GM12878 (cell line): ENCODE results near the gene SLX4IP. TPM values are rescaled to one million over a fixed set of nuclear protein-coding genes. Genes with fewer than 3 reads are reported as not detected.

Experiments used
- ATAC-seq: fragments of 200-7000 bp; cut with Tn5 transposase; 3 replicates; pipeline ENCODE4 v1.9.1; 2020; ENCODE audit warnings: mild to moderate bottlenecking, moderate library complexity
- BruUV-seq: library from RNA; stranded (reverse); fragments of 400-500 nt; replicated peaks from 2 replicates; lab custom pipeline; 2021; lab: Mats Ljungman, UMichigan
- CTCF ChIA-PET: fragments of 300-600 bp; sonication (Branson Sonifier 250); formaldehyde crosslinking; extraction: SDS; loops from one replicate; lab custom pipeline; 2021; ENCODE audit warnings: inconsistent platforms; lab: Yijun Ruan, JAX
- POLR2A ChIA-PET: fragments of 350-600 bp; formaldehyde crosslinking; extraction: SDS; loops from one replicate; lab custom pipeline; 2021; ENCODE audit warnings: inconsistent platforms; lab: Charles Lee
- RAD21 ChIA-PET: fragments of 300-600 bp; sonication (Branson Sonifier 250); formaldehyde crosslinking; loops from one replicate; lab custom pipeline; 2023; ENCODE audit warnings: antibody characterized with exemption; ENCODE audit not compliant: unreplicated experiment; lab: Charles Lee
- SMC1A ChIA-PET: fragments of 300-600 bp; sonication (Branson Sonifier 250); formaldehyde crosslinking; loops from one replicate; lab custom pipeline; 2023; ENCODE audit not compliant: unreplicated experiment, uncharacterized antibody; lab: Charles Lee
- DNase-seq: peaks from one replicate; pipeline ENCODE4 v3.0.0-alpha.2; 2011; ENCODE audit warnings: low read depth, low spot score
- FAIRE-seq: peaks from 3 replicates; lab custom pipeline; 2011; peaks lifted over from hg19 to GRCh38; lab: Jason Lieb, UNC
- H2AFZ ChIP-seq: 2 replicates; pipeline ENCODE4 v1.6.0; 2011; ENCODE audit warnings: low read depth, low read length, control low read depth; ENCODE audit not compliant: control insufficient read depth
- H3K27ac ChIP-seq: 2 replicates; pipeline ENCODE4 v1.5.1; 2011; ENCODE audit warnings: control low read depth; ENCODE audit not compliant: control insufficient read depth, insufficient read depth
- H3K27me3 ChIP-seq, 2 experiments: replicated peaks in 1 of 2; 2 replicates each; pipeline versions ENCODE4 v1.6.0 to v1.6.1; 2011; ENCODE audit warnings: low read length in 1 of 2; ENCODE audit not compliant: control insufficient read depth in 2 of 2, insufficient read depth in 2 of 2
- H3K36me3 ChIP-seq, 2 experiments: 2 replicates each; pipeline ENCODE4 v1.5.1; 2011; ENCODE audit warnings: low read length in 1 of 2; ENCODE audit not compliant: control insufficient read depth in 2 of 2, insufficient read depth in 2 of 2
- H3K4me1 ChIP-seq: 2 replicates; pipeline ENCODE4 v1.6.1; 2011; ENCODE audit warnings: mild to moderate bottlenecking, low read length, moderate library complexity, mixed read lengths; ENCODE audit not compliant: control insufficient read depth, insufficient read depth
- H3K4me2 ChIP-seq: 2 replicates; pipeline ENCODE4 v1.6.0; 2011; ENCODE audit warnings: control low read depth; ENCODE audit not compliant: control insufficient read depth, insufficient read depth
- H3K4me3 ChIP-seq: fragments of 200-600 bp; sonication (generic); 2 replicates; pipeline ENCODE4 v1.5.1; 2016
- H3K79me2 ChIP-seq: 2 replicates; pipeline ENCODE4 v1.6.0; 2011; ENCODE audit warnings: low read length; ENCODE audit not compliant: control insufficient read depth, insufficient read depth
- H3K9ac ChIP-seq: 2 replicates; pipeline ENCODE4 v1.8.0; 2011; ENCODE audit warnings: low read length, control low read depth, mixed read lengths; ENCODE audit not compliant: control insufficient read depth, insufficient read depth
- H3K9me3 ChIP-seq: replicated peaks from 3 replicates; pipeline ENCODE4 v1.5.1; 2011; ENCODE audit warnings: mild to moderate bottlenecking, low read length; ENCODE audit not compliant: control insufficient read depth, insufficient read depth
- H4K20me1 ChIP-seq: 2 replicates; pipeline ENCODE4 v1.6.0; 2011; ENCODE audit not compliant: control insufficient read depth, insufficient read depth
- BACH1 ChIP-seq: fragments of 450-650 bp; IDR thresholded peaks from 2 replicates; pipeline ENCODE4 v1.6.1; 2017; ENCODE audit warnings: mild to moderate bottlenecking, borderline replicate concordance
- DPF2 ChIP-seq: fragments of 450-650 bp; IDR thresholded peaks from 2 replicates; pipeline ENCODE4 v1.6.1; 2017; ENCODE audit warnings: mild to moderate bottlenecking
- KLF5 ChIP-seq: fragments of 450-650 bp; IDR thresholded peaks from 2 replicates; pipeline ENCODE4 v1.6.1; 2014; ENCODE audit warnings: mild to moderate bottlenecking; ENCODE audit not compliant: partially characterized antibody
- NFYA ChIP-seq: IDR thresholded peaks from 2 replicates; pipeline ENCODE4 v1.6.1; 2011; ENCODE audit warnings: low read depth, mild to moderate bottlenecking, low read length, improper control_type of control experiment, borderline replicate concordance
- PAX8 ChIP-seq: fragments of 450-650 bp; IDR thresholded peaks from 2 replicates; pipeline ENCODE4 v1.6.1; 2017; ENCODE audit warnings: mild to moderate bottlenecking, moderate library complexity
- RELA ChIP-seq: fragments of 450-650 bp; IDR thresholded peaks from 2 replicates; pipeline ENCODE4 v1.8.0; 2014; ENCODE audit warnings: borderline replicate concordance; ENCODE audit not compliant: partially characterized antibody
- WGBS: methylation state at CpG from one replicate; pipeline ENCODE4 v1.1.6; 2016; ENCODE audit warnings: low lambda C conversion rate; ENCODE audit not compliant: insufficient replicate concordance, insufficient coverage; ENCODE audit errors: missing lambda C conversion rate; 5-methylcytosine and 5-hydroxymethylcytosine counted together
- in situ Hi-C: fragments of 300-500 bp; cut with MboI; formaldehyde crosslinking; loops from 9 replicates; pipeline ENCODE4 v1.14.3; 2018; ENCODE audit warnings: mixed read lengths
- intact Hi-C: fragments of 100-400 bp; cut with micrococcal nuclease; formaldehyde crosslinking; loops from one replicate; pipeline ENCODE4 v1.14.2; 2022; ENCODE audit not compliant: unreplicated experiment
- polyA plus RNA-seq, 11 experiments: library from polyadenylated mRNA; depleted of rRNA in 4 of 11; unstranded in 6 of 11; stranded (reverse) in 5 of 11; fragments of >200 nt; fragmentation: Nextera tagmentation in 4 of 11; fragmentation: Illumina TruSeq in 1 of 11; extraction: Ambion mirVana in 4 of 11; extraction: Trizol in 1 of 11; gene quantifications; 1 replicate in 1 of 11; 2 replicates in 10 of 11; pipeline versions ENCODE4 v1.2.1 to v1.2.3, GENCODE V29; 2011 to 2016; ENCODE audit warnings: inconsistent platforms in 2 of 11, missing spikeins in 2 of 11, low read depth in 1 of 11
- total RNA-seq, 4 experiments: library from RNA; depleted of rRNA in 3 of 4; stranded (reverse); fragments of >200 nt in 3 of 4; fragmentation: Illumina TruSeq in 1 of 4; extraction: Trizol in 1 of 4; gene quantifications; 2 replicates each; pipeline versions ENCODE4 v1.2.1 to v1.2.3, GENCODE V29; 2013 to 2021
- TF ChIP-seq, protein P1 (sequence below): fragments of 450-650 bp; IDR thresholded peaks from 2 replicates; pipeline ENCODE4 v1.6.1; 2017; ENCODE audit warnings: mild to moderate bottlenecking, low read depth, inconsistent platforms; ENCODE audit not compliant: poor library complexity, severe bottlenecking
- TF ChIP-seq, protein P2 (sequence below): IDR thresholded peaks from 2 replicates; pipeline ENCODE4 v1.6.1; 2012; ENCODE audit warnings: mild to moderate bottlenecking, low read depth, low read length
- TF ChIP-seq, protein P3 (sequence below): IDR thresholded peaks from 2 replicates; pipeline ENCODE4 v1.6.1; 2011; ENCODE audit warnings: borderline replicate concordance, low read depth, mild to moderate bottlenecking, moderate library complexity, low read length; ENCODE audit not compliant: insufficient read depth, poor library complexity, severe bottlenecking

SLX4IP gene
- total and polyA plus RNA-seq, 10 of the 15 experiments (the other 5 are each of a cell fraction or from before 2014, with no cell fraction given), result 2.2 to 11.0 (median 6.3) TPM

DNA sequence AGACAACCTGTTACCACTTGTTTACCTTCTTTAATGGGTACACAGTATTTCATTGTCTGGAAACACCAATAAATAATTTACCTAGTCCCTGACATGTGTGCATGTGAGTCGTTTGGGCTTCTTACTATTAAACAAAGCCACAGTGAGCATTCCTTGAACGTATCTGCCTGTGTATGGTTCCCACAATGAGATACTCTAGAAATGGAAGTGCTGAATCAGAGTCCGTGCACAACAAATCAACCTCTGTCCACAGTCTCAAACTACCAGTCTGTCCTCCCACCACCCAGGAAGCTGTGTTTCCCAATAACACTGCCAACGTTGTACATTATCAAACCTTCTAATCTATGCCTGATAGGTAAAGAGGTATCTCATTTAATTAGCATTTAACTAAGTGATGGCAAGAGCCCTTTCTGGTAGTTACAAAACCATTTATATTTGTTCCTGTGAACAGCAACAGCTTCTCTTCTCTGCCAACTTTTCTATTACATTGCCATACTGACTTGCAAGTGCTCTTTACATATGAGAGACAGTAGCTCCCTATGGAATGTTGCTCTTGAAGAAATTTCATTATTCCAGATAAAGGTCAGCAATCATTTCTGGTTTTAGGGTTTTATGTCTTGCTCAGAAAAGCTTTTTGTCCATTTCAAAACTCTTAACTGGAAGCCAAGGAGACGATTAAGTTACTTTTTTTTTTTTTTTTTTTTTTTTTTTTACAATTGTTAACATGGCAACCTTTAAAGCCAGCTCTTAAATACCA lies 223.9 kb downstream of the SLX4IP start:
- Histone ChIP-seq H3K4me3 (no peak overlapping the region), H3K27ac (no peak overlapping the region), H3K27me3 (no peaks in the 10 kb centered on the region), H3K36me3 (peaks cover 1 to 2% of the 10 kb centered on the region in 2 experiments), H3K9ac (no peak overlapping the region), H3K4me1 (peaks cover 12% of the 10 kb centered on the region), H3K4me2 (no peak overlapping the region), H3K9me3 (no peaks in the 10 kb centered on the region), H2AFZ (no peak overlapping the region), H3K79me2 (no peaks in the 10 kb centered on the region), H4K20me1 (peaks cover 2% of the 10 kb centered on the region; the same call in 1 of the 2 replicates)
- no peak for FAIRE-seq
- no peak for ATAC-seq
- ChIA-PET RAD21 (interaction anchor here (0.7 kb wide), 1 partner anchor 774 kb away, joined by 3 read pairs; no protein-coding TSS in a partner anchor), CTCF (interaction anchor here (0.6 to 1.6 kb wide), 3 partner anchors 12 to 681 kb away, joined by 3 to 4 read pairs (median 4); partner anchors contain the start of gene JAG1), SMC1A (interaction anchor here (0.9 to 1.1 kb wide), 3 partner anchors 11 to 38 kb away, joined by 3 to 4 read pairs (median 3); no protein-coding TSS in a partner anchor), POLR2A (interaction anchor here (0.6 kb wide), 1 partner anchor 771 kb away, joined by 3 read pairs; no protein-coding TSS in a partner anchor)
- 42% methylated on average over 5 of the region's 5 CpGs for WGBS
- DNase-seq, result no peak
- in situ Hi-C loops, result no loop called here
- intact Hi-C loops, result no loop called here
- no TSS peak for BruUV-seq
- TF ChIP-seq, protein P1, sequence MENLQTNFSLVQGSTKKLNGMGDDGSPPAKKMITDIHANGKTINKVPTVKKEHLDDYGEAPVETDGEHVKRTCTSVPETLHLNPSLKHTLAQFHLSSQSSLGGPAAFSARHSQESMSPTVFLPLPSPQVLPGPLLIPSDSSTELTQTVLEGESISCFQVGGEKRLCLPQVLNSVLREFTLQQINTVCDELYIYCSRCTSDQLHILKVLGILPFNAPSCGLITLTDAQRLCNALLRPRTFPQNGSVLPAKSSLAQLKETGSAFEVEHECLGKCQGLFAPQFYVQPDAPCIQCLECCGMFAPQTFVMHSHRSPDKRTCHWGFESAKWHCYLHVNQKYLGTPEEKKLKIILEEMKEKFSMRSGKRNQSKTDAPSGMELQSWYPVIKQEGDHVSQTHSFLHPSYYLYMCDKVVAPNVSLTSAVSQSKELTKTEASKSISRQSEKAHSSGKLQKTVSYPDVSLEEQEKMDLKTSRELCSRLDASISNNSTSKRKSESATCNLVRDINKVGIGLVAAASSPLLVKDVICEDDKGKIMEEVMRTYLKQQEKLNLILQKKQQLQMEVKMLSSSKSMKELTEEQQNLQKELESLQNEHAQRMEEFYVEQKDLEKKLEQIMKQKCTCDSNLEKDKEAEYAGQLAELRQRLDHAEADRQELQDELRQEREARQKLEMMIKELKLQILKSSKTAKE, result no peak
- TF ChIP-seq, protein P2, sequence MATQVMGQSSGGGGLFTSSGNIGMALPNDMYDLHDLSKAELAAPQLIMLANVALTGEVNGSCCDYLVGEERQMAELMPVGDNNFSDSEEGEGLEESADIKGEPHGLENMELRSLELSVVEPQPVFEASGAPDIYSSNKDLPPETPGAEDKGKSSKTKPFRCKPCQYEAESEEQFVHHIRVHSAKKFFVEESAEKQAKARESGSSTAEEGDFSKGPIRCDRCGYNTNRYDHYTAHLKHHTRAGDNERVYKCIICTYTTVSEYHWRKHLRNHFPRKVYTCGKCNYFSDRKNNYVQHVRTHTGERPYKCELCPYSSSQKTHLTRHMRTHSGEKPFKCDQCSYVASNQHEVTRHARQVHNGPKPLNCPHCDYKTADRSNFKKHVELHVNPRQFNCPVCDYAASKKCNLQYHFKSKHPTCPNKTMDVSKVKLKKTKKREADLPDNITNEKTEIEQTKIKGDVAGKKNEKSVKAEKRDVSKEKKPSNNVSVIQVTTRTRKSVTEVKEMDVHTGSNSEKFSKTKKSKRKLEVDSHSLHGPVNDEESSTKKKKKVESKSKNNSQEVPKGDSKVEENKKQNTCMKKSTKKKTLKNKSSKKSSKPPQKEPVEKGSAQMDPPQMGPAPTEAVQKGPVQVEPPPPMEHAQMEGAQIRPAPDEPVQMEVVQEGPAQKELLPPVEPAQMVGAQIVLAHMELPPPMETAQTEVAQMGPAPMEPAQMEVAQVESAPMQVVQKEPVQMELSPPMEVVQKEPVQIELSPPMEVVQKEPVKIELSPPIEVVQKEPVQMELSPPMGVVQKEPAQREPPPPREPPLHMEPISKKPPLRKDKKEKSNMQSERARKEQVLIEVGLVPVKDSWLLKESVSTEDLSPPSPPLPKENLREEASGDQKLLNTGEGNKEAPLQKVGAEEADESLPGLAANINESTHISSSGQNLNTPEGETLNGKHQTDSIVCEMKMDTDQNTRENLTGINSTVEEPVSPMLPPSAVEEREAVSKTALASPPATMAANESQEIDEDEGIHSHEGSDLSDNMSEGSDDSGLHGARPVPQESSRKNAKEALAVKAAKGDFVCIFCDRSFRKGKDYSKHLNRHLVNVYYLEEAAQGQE, result no peak
- TF ChIP-seq NFYA (no peak), BACH1 (no peak), DPF2 (no peak), RELA (no peak), PAX8 (no peak), KLF5 (no peak)
- TF ChIP-seq, protein P3, sequence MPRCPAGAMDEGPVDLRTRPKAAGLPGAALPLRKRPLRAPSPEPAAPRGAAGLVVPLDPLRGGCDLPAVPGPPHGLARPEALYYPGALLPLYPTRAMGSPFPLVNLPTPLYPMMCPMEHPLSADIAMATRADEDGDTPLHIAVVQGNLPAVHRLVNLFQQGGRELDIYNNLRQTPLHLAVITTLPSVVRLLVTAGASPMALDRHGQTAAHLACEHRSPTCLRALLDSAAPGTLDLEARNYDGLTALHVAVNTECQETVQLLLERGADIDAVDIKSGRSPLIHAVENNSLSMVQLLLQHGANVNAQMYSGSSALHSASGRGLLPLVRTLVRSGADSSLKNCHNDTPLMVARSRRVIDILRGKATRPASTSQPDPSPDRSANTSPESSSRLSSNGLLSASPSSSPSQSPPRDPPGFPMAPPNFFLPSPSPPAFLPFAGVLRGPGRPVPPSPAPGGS, result no peak
- TF ChIP-seq, all 136 proteins: peak for 0
